HL-60 (cell line): ENCODE measurements around the gene ZPLD1.

Experiments used
- DNase-seq, 2 experiments: peaks; one replicate each; pipeline ENCODE4 v3.0.0-alpha.2; 2010 to 2020; ENCODE audit warnings: low read depth in 1 of 2, low spot score in 1 of 2
- H3K27ac ChIP-seq: fragments of 250-450 bp; sonication (Bioruptor Pico); replicated peaks from 2 replicates; pipeline ENCODE4 v1.5.1; 2020; ENCODE audit warnings: mild to moderate bottlenecking, moderate library complexity
- H3K27me3 ChIP-seq: fragments of 250-450 bp; sonication (Bioruptor Pico); 2 replicates; pipeline ENCODE4 v1.5.1; 2021; ENCODE audit warnings: mild to moderate bottlenecking, moderate library complexity; ENCODE audit not compliant: insufficient read depth, poor library complexity, severe bottlenecking
- H3K4me3 ChIP-seq: replicated peaks from 2 replicates; pipeline ENCODE4 v1.5.1; 2011; ENCODE audit warnings: mild to moderate bottlenecking, control low read depth, low read length; ENCODE audit not compliant: insufficient read depth
- GABPA ChIP-seq: IDR thresholded peaks from 2 replicates; pipeline ENCODE4 v1.6.1; 2012; ENCODE audit warnings: low read depth
- POLR2AphosphoS5 ChIP-seq: IDR thresholded peaks from 2 replicates; pipeline ENCODE4 v1.6.1; 2012; ENCODE audit warnings: low read depth
- SPI1 ChIP-seq: IDR thresholded peaks from 2 replicates; pipeline ENCODE4 v1.6.1; 2012; ENCODE audit warnings: low read depth, mild to moderate bottlenecking, borderline replicate concordance
- TF ChIP-seq, protein P1 (sequence below): IDR thresholded peaks from 2 replicates; pipeline ENCODE4 v1.6.1; 2012; ENCODE audit warnings: low read depth; ENCODE audit not compliant: insufficient replicate concordance
- TF ChIP-seq, protein P2 (sequence below): IDR thresholded peaks from one replicate; pipeline ENCODE4 v1.5.1; 2011; ENCODE audit warnings: low read length, control low read depth, inconsistent platforms; ENCODE audit not compliant: insufficient read depth

ZPLD1 gene

DNA sequence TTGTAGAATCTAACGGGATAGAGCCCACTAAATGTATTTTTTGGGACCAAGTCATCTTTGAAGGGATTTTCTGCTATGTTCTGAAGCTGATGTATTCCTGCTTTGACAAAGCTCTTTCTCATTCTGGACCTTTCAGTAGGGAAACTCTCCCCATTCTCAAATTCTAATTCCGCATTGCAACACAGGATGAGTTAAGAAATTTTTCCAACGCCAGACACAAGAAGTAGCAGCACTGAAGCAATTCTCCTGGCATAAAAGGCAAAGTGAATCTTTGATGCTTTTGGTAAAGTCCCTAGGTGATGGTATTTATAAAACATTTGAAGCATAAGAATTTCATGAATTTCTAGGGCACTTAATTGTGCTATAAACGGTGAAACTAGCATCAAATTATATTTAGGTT is 76.8 kb downstream of the ZPLD1 start:
- DNase-seq, result no peak

DNA sequence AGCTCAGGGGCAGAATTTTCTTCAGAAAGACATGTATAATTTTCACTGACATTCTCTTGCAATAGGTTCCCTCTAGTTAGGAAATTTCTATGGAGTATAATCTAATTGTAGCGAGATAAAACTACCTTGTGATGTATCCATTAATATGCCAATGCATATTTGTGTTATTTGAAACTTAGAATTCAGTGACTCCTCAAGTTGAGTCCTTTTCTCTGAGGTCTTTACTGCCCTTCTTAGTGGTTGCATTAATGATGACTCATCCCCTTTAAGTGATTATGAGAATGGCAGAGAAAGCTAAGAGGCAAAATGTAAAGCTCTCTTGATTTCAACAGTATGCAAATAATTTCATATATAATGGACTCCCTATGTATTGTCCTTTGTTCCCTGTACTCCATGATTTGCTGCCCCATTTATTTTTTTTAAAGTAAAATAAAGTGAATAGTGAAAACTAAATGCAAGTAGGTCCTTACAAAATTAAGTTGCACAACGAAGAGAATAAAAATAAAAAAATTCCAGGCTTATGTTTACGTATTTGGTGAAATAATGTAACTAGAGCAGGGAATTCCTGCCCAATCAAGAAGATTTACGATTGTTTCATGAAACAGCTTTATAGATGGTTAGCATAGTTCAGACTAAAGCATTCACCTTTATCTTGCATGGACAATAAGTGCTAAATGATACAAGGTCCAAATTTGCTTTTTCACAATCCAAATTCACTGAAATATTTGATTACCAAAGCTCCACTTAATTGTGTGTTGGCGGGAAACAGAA is 78.1 kb downstream of the ZPLD1 start:
- H3K27me3 ChIP-seq, result no peaks in the 10 kb centered on the region
- DNase-seq, result no peak
- no peak overlapping the region for H3K4me3 ChIP-seq
- H3K27ac ChIP-seq, result no peak overlapping the region
- TF ChIP-seq, protein P1, sequence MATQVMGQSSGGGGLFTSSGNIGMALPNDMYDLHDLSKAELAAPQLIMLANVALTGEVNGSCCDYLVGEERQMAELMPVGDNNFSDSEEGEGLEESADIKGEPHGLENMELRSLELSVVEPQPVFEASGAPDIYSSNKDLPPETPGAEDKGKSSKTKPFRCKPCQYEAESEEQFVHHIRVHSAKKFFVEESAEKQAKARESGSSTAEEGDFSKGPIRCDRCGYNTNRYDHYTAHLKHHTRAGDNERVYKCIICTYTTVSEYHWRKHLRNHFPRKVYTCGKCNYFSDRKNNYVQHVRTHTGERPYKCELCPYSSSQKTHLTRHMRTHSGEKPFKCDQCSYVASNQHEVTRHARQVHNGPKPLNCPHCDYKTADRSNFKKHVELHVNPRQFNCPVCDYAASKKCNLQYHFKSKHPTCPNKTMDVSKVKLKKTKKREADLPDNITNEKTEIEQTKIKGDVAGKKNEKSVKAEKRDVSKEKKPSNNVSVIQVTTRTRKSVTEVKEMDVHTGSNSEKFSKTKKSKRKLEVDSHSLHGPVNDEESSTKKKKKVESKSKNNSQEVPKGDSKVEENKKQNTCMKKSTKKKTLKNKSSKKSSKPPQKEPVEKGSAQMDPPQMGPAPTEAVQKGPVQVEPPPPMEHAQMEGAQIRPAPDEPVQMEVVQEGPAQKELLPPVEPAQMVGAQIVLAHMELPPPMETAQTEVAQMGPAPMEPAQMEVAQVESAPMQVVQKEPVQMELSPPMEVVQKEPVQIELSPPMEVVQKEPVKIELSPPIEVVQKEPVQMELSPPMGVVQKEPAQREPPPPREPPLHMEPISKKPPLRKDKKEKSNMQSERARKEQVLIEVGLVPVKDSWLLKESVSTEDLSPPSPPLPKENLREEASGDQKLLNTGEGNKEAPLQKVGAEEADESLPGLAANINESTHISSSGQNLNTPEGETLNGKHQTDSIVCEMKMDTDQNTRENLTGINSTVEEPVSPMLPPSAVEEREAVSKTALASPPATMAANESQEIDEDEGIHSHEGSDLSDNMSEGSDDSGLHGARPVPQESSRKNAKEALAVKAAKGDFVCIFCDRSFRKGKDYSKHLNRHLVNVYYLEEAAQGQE, result no peak
- TF ChIP-seq GABPA (no peak), SPI1 (no peak), POLR2AphosphoS5 (no peak)
- TF ChIP-seq, protein P2, sequence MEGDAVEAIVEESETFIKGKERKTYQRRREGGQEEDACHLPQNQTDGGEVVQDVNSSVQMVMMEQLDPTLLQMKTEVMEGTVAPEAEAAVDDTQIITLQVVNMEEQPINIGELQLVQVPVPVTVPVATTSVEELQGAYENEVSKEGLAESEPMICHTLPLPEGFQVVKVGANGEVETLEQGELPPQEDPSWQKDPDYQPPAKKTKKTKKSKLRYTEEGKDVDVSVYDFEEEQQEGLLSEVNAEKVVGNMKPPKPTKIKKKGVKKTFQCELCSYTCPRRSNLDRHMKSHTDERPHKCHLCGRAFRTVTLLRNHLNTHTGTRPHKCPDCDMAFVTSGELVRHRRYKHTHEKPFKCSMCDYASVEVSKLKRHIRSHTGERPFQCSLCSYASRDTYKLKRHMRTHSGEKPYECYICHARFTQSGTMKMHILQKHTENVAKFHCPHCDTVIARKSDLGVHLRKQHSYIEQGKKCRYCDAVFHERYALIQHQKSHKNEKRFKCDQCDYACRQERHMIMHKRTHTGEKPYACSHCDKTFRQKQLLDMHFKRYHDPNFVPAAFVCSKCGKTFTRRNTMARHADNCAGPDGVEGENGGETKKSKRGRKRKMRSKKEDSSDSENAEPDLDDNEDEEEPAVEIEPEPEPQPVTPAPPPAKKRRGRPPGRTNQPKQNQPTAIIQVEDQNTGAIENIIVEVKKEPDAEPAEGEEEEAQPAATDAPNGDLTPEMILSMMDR, result no peak

More for the DNA sequence above, 76.8 kb downstream of the ZPLD1 start:
- TF ChIP-seq GABPA (no peak), SPI1 (no peak)
- Histone ChIP-seq H3K27me3 (no peaks in the 10 kb centered on the region), H3K27ac (no peak overlapping the region), H3K4me3 (no peak overlapping the region)

DNA sequence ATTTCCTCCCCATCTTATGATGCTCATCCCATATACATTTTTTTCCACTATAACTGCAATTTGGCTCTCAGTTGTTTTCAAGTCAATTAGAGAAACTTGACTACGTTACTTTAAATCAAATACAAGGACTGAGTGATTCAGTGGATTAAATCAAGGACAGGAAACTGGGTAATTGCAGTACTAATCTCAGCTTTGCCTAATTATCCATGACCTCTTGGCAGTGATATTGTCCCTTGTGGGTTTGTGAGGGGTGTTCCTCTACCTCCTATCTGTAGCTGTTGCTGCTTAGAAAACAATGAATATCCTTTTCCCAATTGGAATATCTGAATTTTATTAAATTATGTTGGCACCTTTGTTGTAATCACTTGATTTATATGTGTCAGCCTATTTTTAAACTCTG is 79.4 kb downstream of the ZPLD1 start:
- Histone ChIP-seq H3K4me3 (no peak overlapping the region), H3K27ac (no peak overlapping the region), H3K27me3 (no peaks in the 10 kb centered on the region)
- TF ChIP-seq GABPA (no peak), SPI1 (no peak)
- TF ChIP-seq, protein P1, result no peak
- TF ChIP-seq, protein P2, result no peak
- no peak for DNase-seq

DNA sequence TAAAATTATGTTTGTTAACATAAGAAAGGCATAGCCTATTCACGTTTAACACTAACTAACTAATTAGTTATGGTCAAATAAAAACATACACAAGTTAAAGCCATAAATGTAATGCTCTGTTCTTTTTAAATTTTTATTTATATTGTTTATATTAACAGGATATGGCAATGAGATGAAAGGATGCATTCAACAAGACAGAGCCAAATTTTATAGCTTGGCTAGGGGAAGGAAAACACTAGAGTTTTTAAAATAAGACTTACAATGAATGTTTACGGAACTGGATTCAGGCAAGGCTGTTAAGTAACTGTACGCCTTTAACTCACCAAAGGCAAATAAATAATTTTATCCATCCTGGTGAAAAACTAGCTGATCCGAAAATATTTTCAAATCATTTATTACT is 86.4 kb downstream of the ZPLD1 start:
- Histone ChIP-seq H3K27me3 (no peaks in the 10 kb centered on the region), H3K27ac (no peak overlapping the region), H3K4me3 (no peak overlapping the region)
- no peak for DNase-seq
- no peak for TF ChIP-seq SPI1
- TF ChIP-seq, protein P2, result no peak
- no peak for TF ChIP-seq GABPA
- TF ChIP-seq POLR2AphosphoS5, result no peak
- TF ChIP-seq, protein P1, result no peak
